Embryonic facial prominence (tissue), 1 donor: ENCODE data around the gene EXOC6B.

Experiments
- DNase-seq: peaks from one replicate; pipeline ENCODE4 v3.0.0-alpha.2; 2016; ENCODE audit errors: extremely low spot score

The EXOC6B gene

GRCh38 chr2:72146347-72147302 is 679.2 kb downstream of the EXOC6B start:
- DNase-seq, result no peak

GRCh38 chr2:72145658-72146329 is 680.0 kb downstream of the EXOC6B start:
- DNase-seq, result no peak

GRCh38 chr2:72145289-72145657 is 680.6 kb downstream of the EXOC6B start:
- DNase-seq, result peak; percentile 77

GRCh38 chr2:72144632-72145288 is 681.1 kb downstream of the EXOC6B start:
- no peak for DNase-seq

- no peak for DNase-seq
Measured at GRCh38 chr2:72144274-72144631, 681.6 kb downstream of the EXOC6B start.

- no peak for DNase-seq
Measured at GRCh38 chr2:72143441-72144273, 682.2 kb downstream of the EXOC6B start.

- DNase-seq, result no peak
Measured at GRCh38 chr2:72142570-72143440, 683.0 kb downstream of the EXOC6B start.

GRCh38 chr2:72141881-72142451 is 683.9 kb downstream of the EXOC6B start:
- no peak for DNase-seq

- no peak for DNase-seq
Measured at GRCh38 chr2:72141032-72141645, 684.7 kb downstream of the EXOC6B start.

- DNase-seq, result no peak
Measured at GRCh38 chr2:72140621-72140960, 685.2 kb downstream of the EXOC6B start.

- DNase-seq, result no peak
Measured at GRCh38 chr2:72139874-72140620, 685.8 kb downstream of the EXOC6B start.

GRCh38 chr2:72139471-72139873 is 686.4 kb downstream of the EXOC6B start:
- no peak for DNase-seq

GRCh38 chr2:72138921-72139381 is 686.9 kb downstream of the EXOC6B start:
- no peak for DNase-seq

GRCh38 chr2:72138011-72138881 is 687.6 kb downstream of the EXOC6B start:
- DNase-seq, result no peak

- no peak for DNase-seq
Measured at GRCh38 chr2:72137498-72138010, 688.3 kb downstream of the EXOC6B start.

- no peak for DNase-seq
Measured at GRCh38 chr2:72136933-72137497, 688.8 kb downstream of the EXOC6B start.

- no peak for DNase-seq
Measured at GRCh38 chr2:72136331-72136730, 689.5 kb downstream of the EXOC6B start.

- DNase-seq, result no peak
Measured at GRCh38 chr2:72135921-72136320, 689.9 kb downstream of the EXOC6B start.
